ENCODE results near the gene F11.
"Not testable (repeated sequence)": the region's sequence is repeated elsewhere in the genome, so short reads cannot be mapped to it uniquely, and the experiment has no call there.

F11 gene

DNA sequence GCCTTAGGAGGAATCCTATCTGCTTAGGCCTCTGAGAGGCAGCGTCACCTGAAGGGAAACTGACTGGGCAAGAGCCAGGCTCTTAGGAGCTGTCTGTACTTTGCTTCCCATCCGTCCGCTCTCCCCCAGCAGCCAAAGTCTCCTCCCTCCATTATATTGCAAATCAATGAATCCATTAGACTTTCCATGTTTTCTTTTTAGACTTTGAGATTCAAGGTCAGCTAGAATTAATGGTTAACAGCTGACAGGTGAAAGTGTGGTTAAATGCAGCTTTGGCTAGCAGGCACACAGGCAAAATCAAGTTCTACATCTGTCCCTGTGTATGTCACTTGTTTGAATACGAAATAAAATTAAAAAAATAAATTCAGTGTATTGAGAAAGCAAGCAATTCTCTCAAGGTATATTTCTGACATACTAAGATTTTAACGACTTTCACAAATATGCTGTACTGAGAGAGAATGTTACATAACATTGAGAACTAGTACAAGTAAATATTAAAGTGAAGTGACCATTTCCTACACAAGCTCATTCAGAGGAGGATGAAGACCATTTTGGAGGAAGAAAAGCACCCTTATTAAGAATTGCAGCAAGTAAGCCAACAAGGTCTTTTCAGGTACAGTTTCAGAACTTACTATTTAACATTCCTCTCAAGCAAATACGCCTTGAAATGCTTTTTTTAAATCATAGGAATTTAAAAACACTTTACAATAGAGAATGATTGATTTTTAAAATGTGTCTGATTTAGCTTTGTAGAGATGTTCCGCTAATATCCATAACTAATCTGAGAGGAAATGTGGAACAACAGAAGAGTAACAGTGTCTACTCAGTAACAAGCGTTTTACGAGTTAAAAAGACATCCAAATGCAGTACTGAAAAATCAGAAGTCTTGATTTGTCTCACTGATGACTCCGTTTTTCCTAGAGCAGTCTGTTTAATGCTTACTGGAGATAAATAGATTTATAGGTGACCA, at the start of gene F11:
F11 (plus strand) TSS at position 507 of the 970 bp plus-strand sequence. CDS start 948 bp downstream, outside the sequence.
- DNase-seq = no peak

DNA sequence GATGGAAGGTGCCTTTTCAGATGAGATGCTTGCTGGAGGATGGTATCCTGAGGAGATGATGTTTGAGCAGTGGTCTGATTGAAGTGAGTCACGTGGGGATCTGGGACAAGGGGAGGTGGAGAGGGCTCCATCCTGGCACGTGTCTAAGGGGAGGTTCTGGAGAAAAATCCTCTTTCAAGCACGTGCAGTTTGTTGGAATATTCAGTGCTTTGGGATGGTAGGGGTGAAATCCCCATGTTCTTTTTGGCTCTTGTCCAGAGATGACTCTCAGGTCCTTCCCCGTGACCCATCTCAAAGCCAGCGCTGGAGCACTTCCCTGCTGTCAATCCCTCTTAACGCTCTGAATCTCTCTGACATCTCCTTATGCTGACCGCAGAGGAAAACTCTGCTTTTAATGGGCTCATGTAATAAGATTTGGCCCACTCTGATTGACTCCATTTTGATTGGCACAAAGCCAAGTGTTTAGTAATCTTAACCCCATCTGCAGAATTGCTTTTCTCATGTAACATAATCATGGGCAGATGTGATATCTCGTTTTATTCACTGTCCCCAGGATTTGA, 49.4 kb upstream of the F11 start:
- DNase-seq = no peak

DNA sequence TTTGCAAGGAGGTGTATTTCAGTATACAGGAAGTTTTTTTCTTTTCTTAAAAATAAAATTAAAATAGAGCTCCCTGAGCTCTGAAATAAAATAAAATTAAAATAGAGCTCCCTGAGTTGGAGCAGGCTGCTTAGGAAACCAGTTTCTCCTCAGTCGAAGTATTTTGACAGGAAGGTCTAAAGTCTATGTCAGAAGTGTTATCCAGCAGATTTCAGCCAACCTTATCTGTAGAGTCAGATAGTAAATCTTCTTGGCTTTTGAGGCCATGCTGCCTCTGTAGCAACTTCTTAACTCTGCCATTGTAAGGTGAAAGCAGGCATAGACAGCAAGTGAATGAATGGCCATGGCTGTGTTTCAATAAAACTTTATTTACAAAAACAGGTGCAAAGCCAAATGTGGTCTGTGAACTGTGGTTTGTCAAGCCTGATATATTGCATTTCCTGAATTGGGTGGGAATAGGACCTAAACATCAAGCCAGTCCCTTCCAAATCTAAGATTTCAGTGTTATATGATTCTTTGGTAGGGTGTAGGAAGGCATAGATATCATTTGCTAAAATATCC, 48.2 kb upstream of the F11 start:
- DNase-seq = no peak

DNA sequence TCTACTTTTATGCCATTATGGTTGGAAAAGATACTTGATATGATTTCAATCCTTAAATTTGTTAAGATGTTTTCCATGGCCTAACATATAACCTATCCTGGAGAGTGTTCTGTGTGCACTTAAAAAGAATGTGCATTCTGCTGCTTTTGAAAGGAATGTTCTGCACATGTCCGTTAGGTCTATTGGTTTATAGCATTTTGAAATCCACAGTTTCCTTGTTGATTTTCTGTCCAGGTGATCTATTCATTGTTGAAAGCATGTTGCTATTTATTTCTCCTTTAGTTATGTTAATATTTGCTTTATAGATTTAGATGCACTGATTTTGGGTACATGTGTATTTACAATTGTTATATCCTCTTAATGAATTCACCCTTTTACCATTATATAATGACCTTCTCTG, 44.4 kb upstream of the F11 start:
- no peak for DNase-seq

DNA sequence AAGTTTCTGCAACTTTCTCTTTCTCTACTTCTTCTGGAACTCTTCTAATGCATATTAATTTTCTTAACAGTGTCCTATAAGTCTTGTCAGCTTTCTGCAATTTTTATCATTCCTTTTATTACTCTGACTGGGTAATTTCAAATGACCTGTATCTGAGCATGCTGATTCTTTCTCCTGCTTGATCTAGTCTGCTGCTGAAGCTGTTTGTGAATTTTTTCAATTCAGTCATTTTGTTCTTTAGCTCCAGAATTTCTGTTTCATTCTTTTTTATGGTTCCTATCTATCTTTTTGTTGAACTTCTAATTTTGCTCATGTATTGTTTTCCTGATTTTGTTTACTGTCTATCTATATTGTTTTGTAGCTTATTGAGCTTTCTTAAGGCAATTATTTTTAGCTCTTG, 40.1 kb upstream of the F11 start:
- no peak for DNase-seq

DNA sequence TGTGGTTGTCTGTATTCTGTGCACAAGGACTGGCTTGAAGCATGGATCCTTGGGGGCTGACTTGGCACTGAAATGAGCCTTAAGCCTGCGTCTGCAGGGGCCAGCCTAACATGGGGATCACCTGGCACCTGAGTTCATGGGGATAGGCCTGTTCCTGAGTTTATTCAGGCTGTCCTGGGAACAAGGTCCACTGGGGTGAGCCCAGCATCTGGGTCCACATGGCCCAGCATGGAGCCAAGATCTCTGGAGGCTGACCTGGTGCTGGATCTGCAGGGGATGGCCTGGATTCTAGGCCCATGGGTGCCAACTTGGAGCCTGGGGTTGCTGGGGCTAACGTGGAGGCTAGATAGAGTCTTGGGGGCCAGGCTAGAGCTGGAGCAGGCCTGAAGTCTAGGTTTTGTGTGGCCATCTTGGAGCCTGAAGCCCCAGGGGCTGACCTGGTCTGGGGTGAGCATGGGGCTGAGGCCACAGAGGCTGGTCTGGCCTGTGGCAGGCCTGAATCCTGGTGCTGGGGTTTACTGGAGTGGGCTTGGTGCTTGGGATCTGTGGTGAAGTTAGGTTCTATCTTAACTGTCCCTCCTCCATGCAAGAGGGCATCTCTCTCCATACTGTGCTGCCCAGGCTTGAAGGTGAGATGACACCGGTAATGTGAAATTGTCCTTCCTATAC, 39.3 kb upstream of the F11 start:
- no peak for DNase-seq

DNA sequence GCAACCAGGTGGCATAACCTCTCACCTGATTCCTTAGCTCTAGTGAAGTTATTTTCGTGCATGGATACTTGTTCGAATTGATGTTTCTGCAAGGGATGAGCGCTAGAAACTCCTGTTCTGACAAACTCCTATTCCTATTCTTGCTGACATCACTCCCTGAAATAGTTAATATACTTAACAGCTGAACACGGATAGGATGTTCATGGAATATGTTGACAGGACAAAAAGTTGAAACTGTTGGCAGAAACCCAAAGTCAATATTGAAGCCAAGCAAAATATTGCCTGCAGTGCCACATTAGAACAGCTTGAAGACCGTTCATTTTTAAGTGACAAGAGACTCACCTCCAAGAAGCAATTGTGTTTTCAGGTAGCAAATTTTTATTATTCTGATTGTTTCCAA, 38.8 kb upstream of the F11 start, which contains the start of gene KLKB1:
KLKB1 (plus strand) TSS at position 287 of the 400 bp plus-strand sequence. CDS start 689 bp downstream, outside the sequence.
- DNase-seq = no peak

DNA sequence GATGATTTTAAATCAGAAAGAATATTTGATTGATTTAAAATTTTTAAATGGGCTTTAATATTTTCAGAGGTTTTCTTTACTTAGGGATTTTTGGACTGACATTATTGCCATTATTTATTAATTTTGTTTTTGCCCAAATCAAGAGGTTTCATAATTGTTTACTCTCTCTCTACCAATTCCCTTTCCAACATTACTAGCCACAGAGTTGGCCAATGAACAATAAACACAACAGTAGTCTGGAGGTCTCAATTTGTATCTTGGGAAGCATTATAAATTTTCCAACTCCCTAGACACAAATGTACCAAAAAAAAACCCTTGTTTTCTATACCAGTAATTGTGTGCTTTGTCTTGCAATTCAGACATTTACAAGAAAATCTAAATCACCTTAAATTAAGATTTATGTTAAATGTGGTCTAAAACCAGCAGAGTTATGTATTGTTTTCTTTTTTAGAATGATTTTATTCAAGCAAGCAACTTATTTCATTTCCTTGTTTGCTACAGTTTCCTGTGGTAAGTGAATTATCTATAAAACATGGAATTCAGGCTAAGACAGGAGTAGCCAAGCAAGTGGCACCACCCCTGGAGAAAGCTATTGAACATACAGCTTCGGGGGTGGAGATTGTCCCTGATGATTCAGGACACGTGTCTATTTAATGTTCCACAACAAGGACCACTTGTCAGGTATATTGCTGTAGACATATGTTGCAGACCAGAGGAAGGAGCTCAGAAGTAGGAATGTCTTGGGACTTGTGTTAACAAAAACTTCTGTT, 38.1 kb upstream of the F11 start:
- DNase-seq = no peak

DNA sequence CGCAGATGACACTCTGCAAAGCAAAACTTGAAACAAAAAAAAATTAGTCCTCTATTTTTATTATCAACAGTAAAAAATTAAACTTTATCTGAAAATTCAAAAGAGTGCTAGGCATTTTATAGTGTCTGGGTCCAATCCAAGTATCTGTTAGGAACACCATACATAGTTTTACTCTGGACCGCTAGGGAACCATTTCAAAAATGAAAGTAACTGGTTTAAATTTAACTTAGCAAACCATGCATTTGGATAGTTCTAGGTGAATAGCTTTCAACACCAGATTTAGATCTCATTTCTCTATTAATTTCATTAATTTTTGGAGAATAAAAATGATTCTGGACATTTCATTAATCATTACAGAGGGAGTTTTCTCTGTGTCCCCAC, 37.5 kb upstream of the F11 start:
- DNase-seq = no peak

DNA sequence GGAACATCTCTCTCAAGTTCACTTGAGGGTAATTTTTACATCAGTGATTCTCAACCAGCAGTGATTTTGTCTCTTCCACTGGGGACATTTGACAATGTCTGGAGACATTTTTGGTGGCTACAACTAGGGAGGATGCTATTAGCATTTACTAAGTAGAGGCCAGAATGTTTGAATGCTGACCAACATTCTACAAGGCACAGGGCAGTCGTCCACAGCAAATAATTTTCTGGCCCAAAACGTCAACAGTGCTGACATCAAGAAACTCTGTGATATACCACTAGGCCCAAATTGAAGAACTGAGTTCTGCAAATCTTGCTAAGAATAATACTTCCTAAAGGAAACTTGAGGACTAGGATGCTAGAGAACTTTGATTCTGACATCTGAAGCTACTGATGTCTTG, 31.6 kb upstream of the F11 start:
- DNase-seq = no peak

DNA sequence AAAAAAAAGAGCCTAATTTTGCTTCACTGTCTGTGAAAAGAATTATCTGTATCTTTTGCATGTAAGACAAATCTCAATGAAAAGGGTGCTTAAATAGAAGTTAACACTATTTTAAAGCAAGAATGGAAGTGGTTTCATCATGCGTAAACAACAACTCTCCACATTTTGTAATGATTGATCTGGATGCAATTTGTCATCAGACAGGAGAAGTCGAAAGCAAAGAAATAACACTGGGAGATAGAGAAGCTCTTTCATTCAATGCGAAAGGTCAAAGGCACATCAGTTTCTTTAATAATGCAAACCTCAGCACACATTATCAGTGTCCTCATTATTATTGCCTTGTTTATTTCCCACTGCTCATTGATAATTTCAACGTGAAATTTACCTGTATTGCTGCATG, 29.9 kb upstream of the F11 start:
- DNase-seq = no peak

DNA sequence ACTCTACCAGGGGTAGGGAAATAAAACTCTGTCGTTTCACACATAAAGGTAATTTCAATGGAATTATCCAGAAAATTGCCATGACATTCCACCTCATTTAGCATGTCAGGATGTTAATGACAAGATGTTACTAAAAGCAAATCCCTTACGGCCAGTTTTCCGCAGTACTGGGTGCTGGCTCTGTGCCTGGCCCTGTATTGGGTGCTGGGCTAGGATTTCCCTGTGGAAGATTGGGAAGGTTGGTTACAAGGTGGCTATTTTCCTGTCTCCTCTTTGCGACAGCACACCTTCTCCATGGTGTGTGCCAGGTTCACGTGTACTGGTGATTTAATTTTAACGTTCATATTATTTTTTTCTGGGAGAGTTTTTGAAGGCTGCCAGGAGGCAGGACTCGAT, 25.5 kb upstream of the F11 start:
- DNase-seq = no peak

DNA sequence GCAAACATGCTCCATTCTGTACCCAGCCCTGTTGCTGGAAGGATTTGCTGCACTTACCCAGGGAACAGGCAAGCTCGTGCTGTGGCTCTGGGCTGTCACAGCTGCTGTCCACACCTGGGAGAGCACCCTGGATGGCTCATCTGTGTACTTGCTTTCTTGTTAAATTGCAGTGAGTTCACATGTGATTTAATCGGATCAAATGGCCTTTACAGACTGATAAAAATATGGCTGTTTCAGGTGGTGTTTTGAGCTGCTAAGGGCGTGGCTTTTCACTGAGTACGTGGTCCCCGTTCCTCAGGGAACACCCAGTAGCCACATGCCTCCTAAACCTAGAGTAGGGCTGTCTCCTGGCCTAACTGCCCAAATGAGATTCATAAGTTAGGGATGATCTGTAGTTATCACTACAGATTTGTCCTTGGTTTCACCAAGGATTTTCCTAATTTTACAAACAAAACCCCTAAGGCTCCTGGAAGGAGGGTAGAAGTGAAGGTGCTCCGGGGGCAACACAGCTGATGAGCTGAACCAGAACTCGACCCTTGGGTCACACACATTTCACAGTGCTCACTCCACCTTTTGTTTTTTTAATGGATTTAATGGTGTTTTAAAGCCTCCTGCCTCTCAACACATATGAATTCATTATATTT, 25.0 kb upstream of the F11 start:
- DNase-seq = no peak

DNA sequence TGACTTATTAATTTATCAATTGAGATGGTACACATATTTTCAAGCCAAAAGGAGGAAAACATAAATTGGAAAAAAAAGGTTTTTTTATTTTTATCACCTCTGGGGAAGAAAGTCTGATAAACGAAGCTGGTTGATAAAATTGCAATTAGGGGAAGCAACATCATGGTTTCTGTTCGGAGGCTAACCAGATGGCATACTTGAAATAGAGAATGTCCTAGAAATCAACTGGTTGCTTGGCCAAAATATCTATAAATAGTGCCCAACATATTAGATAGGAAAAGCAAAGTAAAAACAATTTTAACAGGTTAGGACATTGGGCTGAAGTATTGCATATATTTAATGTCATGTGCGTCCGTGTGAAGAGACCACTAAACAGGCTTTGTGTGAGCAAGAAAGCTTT, 24.4 kb upstream of the F11 start:
- DNase-seq = no peak

DNA sequence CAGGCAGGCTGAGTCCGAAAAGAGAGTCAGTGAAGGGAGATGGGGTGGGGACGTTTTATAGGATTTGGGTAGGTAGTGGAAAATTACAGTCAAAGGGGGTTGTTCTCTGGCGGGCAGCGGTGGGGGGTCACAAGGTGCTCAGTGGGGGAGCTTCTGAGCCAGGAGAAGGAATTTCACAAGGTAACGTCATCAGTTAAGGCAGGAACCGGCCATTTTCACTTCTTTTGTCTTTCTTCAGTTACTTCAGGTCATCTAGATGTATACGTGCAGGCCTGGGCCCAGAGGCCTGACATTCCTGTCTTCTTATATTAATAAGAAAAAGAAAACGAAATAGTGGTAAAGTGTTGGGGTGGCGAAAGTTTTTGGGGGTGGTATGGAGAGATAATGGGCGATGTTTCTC, 24.0 kb upstream of the F11 start:
- not testable (repeated sequence) for DNase-seq

DNA sequence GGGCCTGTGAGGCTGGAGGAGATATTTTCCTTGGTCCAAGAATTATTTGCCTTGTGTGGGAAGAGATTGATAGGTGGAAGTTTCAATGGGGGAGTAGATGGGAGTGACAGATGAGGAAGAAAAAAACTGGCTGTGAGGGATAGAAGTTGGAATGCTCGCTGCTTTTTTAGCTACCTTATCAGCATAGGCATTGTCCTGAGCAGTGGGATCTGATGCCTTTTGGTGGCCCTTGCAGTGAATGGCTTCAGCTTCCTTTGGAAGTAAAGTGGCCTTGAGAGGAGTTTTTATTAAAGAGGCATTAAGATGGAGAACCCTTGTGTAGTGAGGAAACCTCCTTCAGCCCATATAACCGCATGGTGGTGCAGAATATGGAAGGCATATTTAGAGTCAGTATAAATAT, 22.7 kb upstream of the F11 start:
- no peak for DNase-seq

DNA sequence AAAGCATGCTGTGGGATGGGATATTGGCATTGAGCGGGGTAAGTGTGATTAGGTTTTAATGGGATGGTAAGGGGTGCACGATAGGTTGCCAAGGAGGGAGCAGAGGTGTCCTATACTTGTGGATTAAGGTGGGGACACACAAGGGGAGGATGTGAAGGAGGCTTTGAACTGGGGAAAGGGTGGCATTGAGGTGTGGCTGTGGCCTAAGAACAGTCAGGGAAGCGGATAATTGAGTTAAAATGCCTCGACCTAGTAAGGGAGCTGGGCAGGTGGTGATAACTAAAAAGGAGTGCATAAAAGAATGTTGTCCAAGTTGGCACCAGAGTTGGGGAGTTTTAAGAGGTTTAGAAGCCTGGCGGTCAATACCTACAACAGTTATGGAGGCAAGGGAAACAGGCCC, 21.2 kb upstream of the F11 start:
- DNase-seq = no peak

DNA sequence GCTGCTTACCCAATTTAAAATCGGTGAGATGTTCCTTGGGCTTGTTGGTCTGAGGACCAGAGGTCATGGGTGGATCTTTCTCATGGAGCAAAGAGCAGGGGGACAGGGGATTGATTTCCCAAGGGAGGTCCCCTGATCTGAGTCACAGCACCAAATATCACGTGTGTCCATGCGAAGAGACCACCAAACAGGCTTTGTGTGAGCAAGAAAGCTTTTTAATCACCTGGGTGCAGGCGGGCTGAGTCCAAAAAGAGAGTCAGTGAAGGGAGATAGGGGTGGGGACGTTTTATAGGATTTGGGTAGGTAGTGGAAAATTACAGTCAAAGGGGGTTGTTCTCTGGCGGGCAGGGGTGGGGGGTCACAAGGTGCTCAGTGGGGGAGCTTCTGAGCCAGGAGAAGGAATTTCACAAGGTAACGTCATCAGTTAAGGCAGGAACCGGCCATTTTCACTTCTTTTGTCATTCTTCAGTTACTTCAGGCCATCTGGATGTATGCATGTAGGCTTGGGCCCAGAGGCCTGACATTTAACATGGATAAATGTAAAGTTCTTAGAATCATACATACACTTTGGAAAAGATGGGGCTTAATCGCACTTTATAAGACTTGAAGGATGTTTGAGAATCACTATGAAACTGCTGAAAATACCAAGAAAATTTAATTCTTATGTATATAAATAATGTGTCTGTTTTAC, 18.8 kb upstream of the F11 start:
- DNase-seq = not testable (repeated sequence)

DNA sequence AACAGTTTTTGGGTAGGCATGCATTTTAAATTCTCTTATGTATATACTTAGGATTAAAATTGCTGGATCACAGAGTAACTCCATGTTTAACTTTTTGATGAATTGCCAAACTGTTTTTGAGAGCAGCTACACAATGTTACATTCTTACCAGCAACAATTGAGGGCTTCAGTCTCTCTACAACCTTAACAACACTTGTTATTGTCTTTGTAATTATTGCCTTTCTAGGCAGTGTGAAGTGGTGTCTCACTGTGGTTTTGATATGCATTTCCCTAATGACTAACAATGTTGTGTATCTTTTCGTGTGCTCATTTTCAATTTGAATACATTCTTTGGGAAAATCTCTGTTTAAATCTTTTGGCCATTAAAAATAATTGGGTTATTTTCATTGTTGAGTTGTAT, 17.3 kb upstream of the F11 start:
- DNase-seq = no peak

DNA sequence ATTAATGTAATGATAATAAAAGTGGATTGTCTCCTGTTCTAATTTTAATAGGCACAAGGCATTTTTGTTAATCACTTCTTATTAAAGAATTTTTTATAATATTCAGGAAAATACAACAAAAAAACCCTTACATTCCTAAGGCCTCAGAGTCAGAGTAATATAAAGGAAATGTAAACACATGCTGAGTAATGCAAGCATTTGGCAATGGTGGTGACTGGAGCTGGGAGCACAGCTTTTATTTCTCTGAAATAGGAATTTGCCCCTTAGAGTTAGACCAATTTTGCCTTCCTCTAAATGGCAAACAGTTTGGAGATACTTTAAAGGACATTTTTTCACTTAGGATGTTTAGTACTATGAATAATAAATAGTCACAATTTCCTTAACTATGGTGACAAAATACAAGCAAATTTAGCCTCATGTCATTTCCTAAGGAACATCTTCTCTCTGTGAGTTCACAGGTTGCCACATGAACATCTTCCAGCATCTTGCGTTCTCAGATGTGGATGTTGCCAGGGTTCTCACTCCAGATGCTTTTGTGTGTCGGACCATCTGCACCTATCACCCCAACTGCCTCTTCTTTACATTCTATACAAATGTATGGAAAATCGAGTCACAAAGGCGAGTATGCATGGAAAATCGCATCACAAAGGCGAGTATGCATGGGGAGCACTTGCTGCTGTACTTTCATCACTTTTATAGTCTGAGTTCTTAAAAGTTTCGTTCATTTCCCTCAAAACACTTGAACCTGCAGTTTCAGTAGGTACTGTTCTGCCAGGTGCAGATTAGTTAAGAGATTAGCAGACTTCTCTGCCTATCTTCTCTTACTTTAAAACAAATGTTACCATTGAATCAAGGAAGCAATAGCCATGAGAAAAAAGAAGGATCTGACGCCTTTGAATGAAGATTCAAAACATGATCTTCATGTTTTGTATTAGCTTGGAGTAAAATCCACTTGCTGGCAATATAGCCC, 15.9 kb upstream of the F11 start:
- DNase-seq = no peak
